Glutamatergic neuron (in vitro differentiated cells): ENCODE measurements around the gene CHI3L1. TPM values are rescaled to one million over a fixed set of nuclear protein-coding genes. Genes with fewer than 3 reads are reported as not detected.

Experiments used
- DNase-seq: peaks from one replicate; pipeline ENCODE4 v3.0.0; 2022
- H3K27ac Mint-ChIP-seq: one replicate; pipeline ENCODE4 v1.8.0; 2020; ENCODE audit warnings: mild to moderate bottlenecking, mixed read lengths, inconsistent platforms; ENCODE audit not compliant: unreplicated experiment
- H3K27me3 Mint-ChIP-seq: one replicate; pipeline ENCODE4 v1.8.0; 2020; ENCODE audit warnings: mild to moderate bottlenecking, moderate library complexity, mixed read lengths, inconsistent platforms; ENCODE audit not compliant: unreplicated experiment
- H3K36me3 Mint-ChIP-seq: one replicate; pipeline ENCODE4 v1.8.0; 2020; ENCODE audit warnings: mild to moderate bottlenecking, mixed read lengths, inconsistent platforms; ENCODE audit not compliant: unreplicated experiment
- H3K4me1 Mint-ChIP-seq: one replicate; pipeline ENCODE4 v1.8.0; 2020; ENCODE audit warnings: mild to moderate bottlenecking, low read depth, mixed read lengths, inconsistent platforms; ENCODE audit not compliant: unreplicated experiment
- H3K4me3 Mint-ChIP-seq: one replicate; pipeline ENCODE4 v1.8.0; 2020; ENCODE audit warnings: mild to moderate bottlenecking, mixed read lengths, inconsistent platforms; ENCODE audit not compliant: unreplicated experiment
- H3K9me3 Mint-ChIP-seq: one replicate; pipeline ENCODE4 v1.8.0; 2020; ENCODE audit warnings: mild to moderate bottlenecking, moderate library complexity, mixed read lengths, inconsistent platforms; ENCODE audit not compliant: unreplicated experiment
- CTCF ChIP-seq: fragments of 200-600 bp; sonication (generic); IDR thresholded peaks from one replicate; pipeline ENCODE4 v1.5.0; 2021; ENCODE audit not compliant: partially characterized antibody, unreplicated experiment
- total RNA-seq: library from RNA; stranded (reverse); fragmentation: NEBNext Ultra II Directional; extraction: Animal tissue kit (Norgen Biotek cat#: 25700); gene quantifications from one replicate; pipeline ENCODE4 v1.2.1, GENCODE V29; 2021; ENCODE audit not compliant: unreplicated experiment

CHI3L1 gene
- total RNA-seq, 1 donor from 2014 or later = not detected

DNA sequence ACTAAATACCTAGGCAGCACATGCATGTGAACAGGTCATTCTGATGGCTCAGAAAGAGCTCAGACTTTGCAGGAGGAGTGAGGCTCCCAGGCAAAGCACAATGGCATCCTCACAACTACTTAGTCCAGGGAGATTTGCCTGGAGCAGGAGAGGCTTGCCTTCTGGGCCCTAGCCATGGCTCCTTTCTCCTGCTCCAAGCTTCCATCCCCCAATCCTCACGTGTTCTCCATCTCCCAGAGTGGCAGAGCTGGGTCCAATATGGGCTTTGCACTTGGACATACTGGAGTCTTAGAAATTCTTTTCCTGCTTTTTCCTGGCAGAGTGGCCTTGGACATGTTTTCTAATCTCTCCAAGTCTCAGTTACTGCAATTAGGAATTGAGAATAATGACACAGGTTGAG, 26.7 kb downstream of the CHI3L1 start:
- Mint-ChIP-seq H3K36me3 (peaks cover 32% of the 10 kb centered on the region), H3K27me3 (peaks cover 11% of the 10 kb centered on the region), H3K4me3 (no peak overlapping the region), H3K4me1 (peaks cover 4% of the 10 kb centered on the region), H3K27ac (no peak overlapping the region), H3K9me3 (peaks cover 6% of the 10 kb centered on the region)
- TF ChIP-seq CTCF = no peak
- DNase-seq = no peak

- peaks cover 27% of the 10 kb centered on the region for H3K36me3 Mint-ChIP-seq
- H3K4me1 Mint-ChIP-seq = peaks cover 4% of the 10 kb centered on the region
- peaks cover 9% of the 10 kb centered on the region for H3K27me3 Mint-ChIP-seq
- no peak for DNase-seq
- no peak overlapping the region for H3K27ac Mint-ChIP-seq
- no peak for TF ChIP-seq CTCF
- peaks cover 5% of the 10 kb centered on the region for H3K9me3 Mint-ChIP-seq
- no peak overlapping the region for H3K4me3 Mint-ChIP-seq
Observed at GRCh38 chr1:203158960-203159665, 27.4 kb downstream of the CHI3L1 start.

DNA sequence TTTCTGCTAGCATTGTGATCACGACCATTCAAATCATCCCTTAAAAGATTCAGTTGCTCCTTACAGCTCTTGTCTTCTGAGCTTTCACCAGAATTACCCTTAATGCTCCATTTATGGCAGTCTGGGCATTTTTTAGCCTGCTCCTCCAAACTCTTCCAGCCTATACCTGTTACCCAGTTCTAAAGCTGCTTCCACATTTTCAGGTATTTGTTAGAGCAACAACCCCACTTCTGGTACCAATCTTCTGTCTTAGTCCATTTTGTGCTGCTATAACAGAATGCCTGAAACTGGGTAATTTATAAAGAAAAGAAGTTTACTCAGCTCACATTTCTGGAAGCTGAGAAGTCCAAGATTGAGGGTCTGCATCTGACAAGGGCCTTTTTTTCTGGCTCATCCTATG, 28.1 kb downstream of the CHI3L1 start:
- Mint-ChIP-seq H3K36me3 (peaks cover 26% of the 10 kb centered on the region), H3K27ac (no peak overlapping the region), H3K27me3 (peaks cover 9% of the 10 kb centered on the region), H3K4me3 (no peak overlapping the region), H3K9me3 (peaks cover 5% of the 10 kb centered on the region), H3K4me1 (peaks cover 5% of the 10 kb centered on the region)
- DNase-seq = no peak
- no peak for TF ChIP-seq CTCF

- Mint-ChIP-seq H3K4me1 (peaks cover 21% of the 10 kb centered on the region), H3K36me3 (peaks cover 21% of the 10 kb centered on the region)
Observed at GRCh38 chr1:203156280-203156679, 30.2 kb downstream of the CHI3L1 start.

More at GRCh38 chr1:203156280-203156679, 30.2 kb downstream of the CHI3L1 start:
- H3K4me3 Mint-ChIP-seq = no peak overlapping the region
- no peak overlapping the region for H3K27ac Mint-ChIP-seq
- H3K27me3 Mint-ChIP-seq = no peaks in the 10 kb centered on the region
- no peak for TF ChIP-seq CTCF
- DNase-seq = no peak
- peaks cover 5% of the 10 kb centered on the region for H3K9me3 Mint-ChIP-seq
